Skeletal muscle satellite cell (primary cell): ENCODE data around the gene IMMP1L.

ENCODE experiments used
- H3K27me3 ChIP-seq: 2 replicates; pipeline ENCODE4 v1.7.0; 2013; ENCODE audit warnings: low read length; ENCODE audit not compliant: control insufficient read depth, insufficient read depth
- H3K36me3 ChIP-seq: 2 replicates; pipeline ENCODE4 v1.7.0; 2013; ENCODE audit warnings: mild to moderate bottlenecking, control low read depth, low read length; ENCODE audit not compliant: insufficient read depth
- H3K4me1 ChIP-seq: 2 replicates; pipeline ENCODE4 v1.7.0; 2013; ENCODE audit warnings: low read length; ENCODE audit not compliant: control insufficient read depth, insufficient read depth
- H3K4me2 ChIP-seq: 2 replicates; pipeline ENCODE4 v1.7.0; 2013; ENCODE audit warnings: mild to moderate bottlenecking, low read length
- H3K4me3 ChIP-seq: 2 replicates; pipeline ENCODE4 v1.7.0; 2013; ENCODE audit warnings: low read length
- H3K9ac ChIP-seq: 2 replicates; pipeline ENCODE4 v1.7.0; 2013; ENCODE audit warnings: mild to moderate bottlenecking, low read depth, low read length, moderate library complexity
- H3K9me3 ChIP-seq: replicated peaks from 2 replicates; pipeline ENCODE4 v1.7.0; 2013; ENCODE audit warnings: mild to moderate bottlenecking, control low read depth, low read length

Gene IMMP1L

DNA sequence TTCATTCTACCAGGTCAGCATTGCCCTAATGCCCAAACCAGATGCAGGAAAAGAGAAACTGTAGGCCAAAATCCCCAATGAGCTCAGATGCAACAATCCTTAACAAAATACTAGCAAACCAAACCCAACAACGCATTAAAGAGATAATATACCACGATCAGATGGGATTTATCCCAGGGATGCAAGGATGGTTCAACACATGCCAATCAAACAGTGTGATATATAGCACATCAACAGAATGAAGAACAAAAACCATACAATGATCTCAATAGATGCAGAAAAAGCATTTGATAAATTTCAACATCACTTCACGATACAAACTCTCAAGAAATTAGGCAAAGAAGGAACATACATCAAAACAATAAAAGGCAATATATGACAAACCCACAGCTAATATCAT, 45.0 kb downstream of the IMMP1L start:
- H3K4me1 ChIP-seq = no peaks in the 10 kb centered on the region
- no peaks in the 10 kb centered on the region for H3K9me3 ChIP-seq
- no peak overlapping the region for H3K4me3 ChIP-seq
- no peak overlapping the region for H3K4me2 ChIP-seq
- H3K9ac ChIP-seq = no peak overlapping the region
- H3K36me3 ChIP-seq = no peaks in the 10 kb centered on the region
- H3K27me3 ChIP-seq = no peaks in the 10 kb centered on the region

DNA sequence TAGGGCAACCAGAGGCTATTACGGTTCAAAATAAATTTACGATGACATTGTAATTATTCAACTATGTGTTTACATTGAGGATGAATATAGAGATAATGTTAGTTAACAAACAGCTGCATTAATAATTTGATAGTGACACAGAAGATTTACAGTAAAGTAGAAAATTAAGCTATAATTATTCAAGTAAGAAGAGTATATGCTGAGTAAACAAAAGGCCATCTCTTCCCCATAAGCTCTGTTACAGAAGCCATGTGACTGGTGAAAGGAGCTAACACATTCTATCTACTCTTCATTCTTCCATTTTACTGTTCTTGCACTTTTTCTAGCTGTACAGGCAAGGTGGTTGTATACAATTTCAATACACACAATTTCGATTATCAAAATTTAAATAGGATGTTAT, 54.2 kb downstream of the IMMP1L start:
- Histone ChIP-seq H3K4me2 (no peak overlapping the region), H3K27me3 (no peaks in the 10 kb centered on the region), H3K4me1 (no peaks in the 10 kb centered on the region), H3K36me3 (no peaks in the 10 kb centered on the region), H3K9ac (no peak overlapping the region), H3K4me3 (no peak overlapping the region), H3K9me3 (no peaks in the 10 kb centered on the region)

DNA sequence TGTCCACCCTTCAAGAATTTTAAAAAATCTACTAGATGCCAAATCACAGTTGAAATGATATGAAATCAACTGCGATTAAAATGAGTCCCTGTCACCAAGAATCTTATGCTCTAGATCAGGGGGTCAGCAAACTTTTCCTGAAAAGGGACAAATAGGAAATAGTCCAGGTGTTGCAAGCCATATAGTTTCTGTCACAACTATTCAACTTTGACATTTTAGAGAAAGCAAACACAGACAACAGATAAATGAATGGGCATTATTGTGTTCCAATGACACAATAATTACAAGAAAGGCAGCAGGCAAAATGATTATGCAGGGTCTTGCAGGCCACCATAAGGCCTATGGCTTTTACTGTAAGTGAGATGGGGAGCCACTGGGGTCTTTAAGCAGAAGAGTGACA, 58.6 kb downstream of the IMMP1L start:
- Histone ChIP-seq H3K4me3 (no peak overlapping the region), H3K4me1 (no peaks in the 10 kb centered on the region), H3K36me3 (no peaks in the 10 kb centered on the region), H3K9ac (no peak overlapping the region), H3K27me3 (no peaks in the 10 kb centered on the region), H3K9me3 (no peaks in the 10 kb centered on the region), H3K4me2 (no peak overlapping the region)

DNA sequence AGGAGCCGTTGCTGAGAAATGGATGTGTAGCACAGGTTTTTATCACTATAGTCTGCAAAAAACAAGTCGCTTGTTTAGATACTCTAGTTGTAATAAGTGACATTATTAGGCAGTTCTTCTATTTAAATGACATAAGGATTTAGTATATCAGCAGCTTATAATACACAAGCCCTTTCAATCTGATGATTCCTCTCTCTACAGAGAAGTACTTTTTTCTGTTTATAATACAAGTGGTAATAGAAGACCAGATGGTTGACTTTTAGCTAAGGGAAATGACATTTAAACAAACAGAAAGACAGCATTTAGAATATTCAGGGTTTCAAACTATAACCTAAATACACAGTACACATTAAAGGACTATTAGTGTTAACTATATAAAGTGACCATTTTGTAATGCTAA, 60.4 kb downstream of the IMMP1L start:
- H3K27me3 ChIP-seq = no peaks in the 10 kb centered on the region
- no peak overlapping the region for H3K9ac ChIP-seq
- no peaks in the 10 kb centered on the region for H3K36me3 ChIP-seq

DNA sequence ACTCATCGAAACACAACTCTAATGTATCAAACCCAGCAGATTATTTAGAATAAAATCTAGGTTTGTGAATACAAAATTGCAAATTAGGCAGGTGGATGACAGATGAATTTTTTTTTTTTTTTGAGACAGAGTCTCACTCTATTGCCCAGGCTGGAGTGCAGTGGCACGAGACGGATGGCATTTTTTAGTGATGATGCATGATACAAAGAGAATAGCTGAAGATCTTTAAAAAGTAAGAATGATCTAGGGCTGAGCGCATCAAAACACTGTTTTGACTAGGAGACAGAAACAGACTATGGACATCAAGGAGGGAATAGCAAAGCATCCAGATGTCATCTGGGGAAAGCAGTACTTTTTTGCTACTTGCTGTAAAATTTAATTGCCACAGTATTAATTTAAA, 63.8 kb downstream of the IMMP1L start:
- Histone ChIP-seq H3K4me2 (no peak overlapping the region), H3K9me3 (no peaks in the 10 kb centered on the region), H3K4me1 (peaks cover 7% of the 10 kb centered on the region), H3K36me3 (no peaks in the 10 kb centered on the region), H3K9ac (no peak overlapping the region), H3K27me3 (no peaks in the 10 kb centered on the region), H3K4me3 (no peak overlapping the region)

More for the DNA sequence above, 60.4 kb downstream of the IMMP1L start:
- Histone ChIP-seq H3K4me2 (no peak overlapping the region), H3K4me3 (no peak overlapping the region), H3K4me1 (no peaks in the 10 kb centered on the region), H3K9me3 (no peaks in the 10 kb centered on the region)

DNA sequence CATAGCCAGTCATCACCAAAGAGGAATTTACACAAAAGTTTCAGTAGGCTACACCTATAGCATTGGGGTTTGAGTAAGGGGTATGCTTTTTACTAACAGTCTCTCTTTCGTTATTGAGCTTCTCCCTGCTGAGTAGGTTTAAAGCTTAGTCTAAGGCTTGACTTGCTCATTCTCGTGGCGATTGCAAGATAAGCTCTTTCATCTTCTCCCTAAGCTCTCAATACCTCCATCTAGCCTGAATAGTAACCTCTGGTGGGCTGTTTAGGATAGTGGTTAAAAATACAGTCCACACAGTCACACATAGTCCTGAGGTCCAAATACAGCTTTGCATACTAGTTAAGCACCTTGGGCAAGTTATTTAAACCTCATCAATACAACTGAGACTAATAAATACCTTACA, 65.6 kb downstream of the IMMP1L start:
- no peaks in the 10 kb centered on the region for H3K27me3 ChIP-seq
- H3K4me2 ChIP-seq = no peak overlapping the region
- H3K36me3 ChIP-seq = no peaks in the 10 kb centered on the region

DNA sequence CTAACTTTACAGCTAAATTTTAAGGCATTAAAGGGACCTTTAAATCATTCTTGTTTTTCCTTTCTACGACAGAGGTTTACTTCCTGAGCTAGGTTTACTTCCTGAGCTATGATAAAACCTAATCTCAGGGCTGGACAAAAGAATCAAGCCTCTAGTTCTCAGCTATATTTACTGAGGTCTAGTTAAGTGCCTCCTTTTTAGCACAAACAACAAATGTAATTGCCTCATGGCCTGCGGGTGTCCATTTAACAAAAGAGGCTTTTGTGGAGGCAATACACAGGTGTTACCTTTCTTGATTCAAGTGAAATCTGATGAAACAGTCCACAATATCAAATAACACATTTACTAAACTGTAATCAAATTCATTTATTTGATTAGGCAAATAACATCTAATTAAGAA, 67.3 kb downstream of the IMMP1L start:
- H3K9me3 ChIP-seq = no peaks in the 10 kb centered on the region
- H3K4me1 ChIP-seq = peaks cover 17% of the 10 kb centered on the region
- H3K4me2 ChIP-seq = no peak overlapping the region
- H3K9ac ChIP-seq = no peak overlapping the region
- no peak overlapping the region for H3K4me3 ChIP-seq
- H3K27me3 ChIP-seq = no peaks in the 10 kb centered on the region
- H3K36me3 ChIP-seq = no peaks in the 10 kb centered on the region

More for the DNA sequence above, 65.6 kb downstream of the IMMP1L start:
- peaks cover 7% of the 10 kb centered on the region for H3K4me1 ChIP-seq
- no peaks in the 10 kb centered on the region for H3K9me3 ChIP-seq
- H3K4me3 ChIP-seq = no peak overlapping the region
- no peak overlapping the region for H3K9ac ChIP-seq

DNA sequence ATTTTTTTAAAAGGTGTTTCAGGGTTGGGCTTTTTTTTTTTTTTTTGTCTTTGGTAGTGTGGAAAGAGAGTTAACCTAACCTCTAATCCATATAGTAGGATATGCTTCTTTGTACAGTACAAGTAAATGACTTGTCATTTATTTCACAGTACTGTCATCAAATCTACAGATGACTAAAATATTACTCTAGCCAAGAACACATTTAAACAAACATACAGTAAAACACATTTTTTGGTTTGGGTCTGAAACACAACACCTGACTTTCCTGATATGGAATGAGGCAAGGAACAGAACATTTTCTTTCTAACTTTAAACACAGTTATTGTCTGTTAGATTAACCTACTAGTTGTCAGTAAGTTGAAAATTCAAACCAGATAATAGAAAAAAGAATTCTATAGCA, 68.1 kb downstream of the IMMP1L start:
- H3K27me3 ChIP-seq = no peaks in the 10 kb centered on the region
- H3K9ac ChIP-seq = no peak overlapping the region
- H3K4me2 ChIP-seq = no peak overlapping the region
- H3K9me3 ChIP-seq = no peaks in the 10 kb centered on the region
- no peaks in the 10 kb centered on the region for H3K36me3 ChIP-seq
- H3K4me3 ChIP-seq = no peak overlapping the region
- H3K4me1 ChIP-seq = peaks cover 21% of the 10 kb centered on the region

DNA sequence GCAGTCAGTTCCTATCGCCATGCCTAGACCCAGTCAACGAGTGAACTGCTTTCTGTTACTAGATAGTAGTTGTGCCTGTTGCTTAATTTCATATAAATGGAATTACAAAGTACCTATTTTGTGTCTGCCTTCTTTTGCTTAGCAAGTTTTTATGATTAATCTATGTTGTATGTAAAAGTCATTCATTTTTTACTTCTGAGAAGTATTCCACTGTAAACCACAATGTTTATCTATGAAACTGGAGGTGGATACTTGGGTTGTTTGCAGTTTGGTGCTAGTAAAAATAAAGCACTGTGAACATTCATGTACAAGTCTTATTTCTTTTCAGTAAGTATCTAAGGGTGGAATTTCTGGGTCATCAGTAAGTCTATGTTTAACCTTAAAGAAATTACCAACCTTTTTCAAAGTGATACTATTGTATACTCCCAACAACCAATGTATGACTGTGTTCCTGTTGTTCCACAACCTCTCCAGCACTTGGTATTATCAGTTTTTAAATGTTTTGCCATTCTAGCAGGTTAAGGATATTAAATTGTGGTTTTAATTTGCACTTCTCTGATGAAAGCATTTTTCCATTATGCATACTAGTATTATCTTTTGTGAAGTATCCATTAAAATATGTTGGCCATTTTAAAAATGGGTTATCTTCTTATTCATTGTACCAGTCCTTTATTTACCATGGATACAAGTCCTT, 71.5 kb downstream of the IMMP1L start:
- H3K27me3 ChIP-seq = no peaks in the 10 kb centered on the region
- no peak overlapping the region for H3K4me3 ChIP-seq
- H3K4me1 ChIP-seq = peaks cover 21% of the 10 kb centered on the region
- H3K36me3 ChIP-seq = no peaks in the 10 kb centered on the region
- no peak overlapping the region for H3K9ac ChIP-seq
- no peaks in the 10 kb centered on the region for H3K9me3 ChIP-seq
- peak overlapping the region; percentile 33 for H3K4me2 ChIP-seq

DNA sequence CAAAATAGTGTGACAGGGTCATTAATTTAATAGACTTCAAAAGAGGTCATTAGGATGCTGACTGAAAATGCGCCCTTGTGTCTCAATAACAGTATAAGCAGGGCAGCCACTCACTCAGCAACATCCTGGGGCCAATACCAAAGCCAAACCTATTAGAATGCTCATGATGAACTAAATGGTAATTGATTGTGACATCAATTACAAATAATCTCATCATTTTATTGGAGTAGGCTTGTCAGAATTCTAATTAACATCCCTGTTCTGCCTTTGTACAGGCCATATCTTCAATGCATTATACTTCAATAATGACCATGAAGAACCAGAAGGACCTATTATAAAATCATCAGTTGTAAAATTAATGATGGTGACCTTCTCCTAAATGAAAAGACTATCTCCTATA, 75.6 kb downstream of the IMMP1L start:
- peaks cover 15% of the 10 kb centered on the region for H3K4me1 ChIP-seq
- no peaks in the 10 kb centered on the region for H3K27me3 ChIP-seq
- H3K36me3 ChIP-seq = no peaks in the 10 kb centered on the region
- no peak overlapping the region for H3K4me3 ChIP-seq
- no peaks in the 10 kb centered on the region for H3K9me3 ChIP-seq
- no peak overlapping the region for H3K4me2 ChIP-seq
- no peak overlapping the region for H3K9ac ChIP-seq

DNA sequence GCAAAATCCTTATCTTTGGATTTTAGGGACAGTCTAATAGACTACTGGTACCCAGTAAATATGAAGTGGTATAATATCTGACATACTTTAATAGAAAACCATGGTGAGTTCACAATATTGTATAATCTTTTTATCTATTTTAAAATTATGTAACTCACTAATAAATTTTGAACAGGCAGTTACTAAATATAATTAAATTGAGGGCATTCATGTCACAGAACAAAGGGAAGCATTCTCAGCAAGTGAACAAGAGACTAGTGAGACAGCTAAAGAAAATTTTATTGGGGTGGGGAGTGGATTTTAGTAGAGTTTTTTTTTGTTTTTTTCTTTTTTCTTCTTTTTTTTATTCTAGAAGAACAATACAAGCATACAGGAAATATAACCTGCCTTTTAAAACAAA, 84.8 kb downstream of the IMMP1L start:
- no peaks in the 10 kb centered on the region for H3K27me3 ChIP-seq
- no peak overlapping the region for H3K4me2 ChIP-seq
- H3K4me1 ChIP-seq = peaks cover 1% of the 10 kb centered on the region
- H3K36me3 ChIP-seq = no peaks in the 10 kb centered on the region
- H3K9ac ChIP-seq = no peak overlapping the region
- no peaks in the 10 kb centered on the region for H3K9me3 ChIP-seq
- H3K4me3 ChIP-seq = no peak overlapping the region

DNA sequence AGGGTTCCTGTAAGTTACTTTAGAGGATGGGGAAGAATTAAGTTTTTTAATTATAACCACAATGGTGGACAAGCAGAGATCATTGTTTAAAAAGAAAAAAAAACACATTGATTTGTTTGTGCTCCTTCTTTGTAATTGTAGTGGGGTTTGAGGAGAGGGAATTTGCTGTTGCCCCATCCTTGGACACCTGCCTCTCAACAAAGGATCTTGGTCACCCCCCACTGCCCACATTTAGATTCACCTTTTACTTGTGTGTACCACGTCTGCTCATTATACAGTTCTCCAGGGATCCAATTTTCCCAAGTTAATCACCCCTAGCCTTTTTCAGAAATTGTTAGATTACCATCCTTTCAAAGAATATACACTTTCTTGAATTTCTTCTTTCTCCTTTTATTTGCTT, 86.7 kb downstream of the IMMP1L start:
- Histone ChIP-seq H3K4me3 (no peak overlapping the region), H3K4me1 (peaks cover 4% of the 10 kb centered on the region), H3K27me3 (no peaks in the 10 kb centered on the region), H3K9me3 (no peaks in the 10 kb centered on the region), H3K9ac (no peak overlapping the region), H3K4me2 (no peak overlapping the region), H3K36me3 (no peaks in the 10 kb centered on the region)
